22Rv1 (cell line): ENCODE measurements around the gene SPATA13.

Experiments
- ZFX ChIP-seq: fragments of 450-650 bp; IDR thresholded peaks from 2 replicates; pipeline ENCODE4 v1.6.1; 2017; ENCODE audit warnings: antibody characterized with exemption, borderline replicate concordance
- TF ChIP-seq, protein P1 (sequence below): fragments of 450-650 bp; IDR thresholded peaks from 2 replicates; pipeline ENCODE4 v1.5.1; 2017; ENCODE audit warnings: mild to moderate bottlenecking

GRCh38 chr13:24212254-24212653, 51.7 kb downstream of the SPATA13 start:
- TF ChIP-seq, protein P1, sequence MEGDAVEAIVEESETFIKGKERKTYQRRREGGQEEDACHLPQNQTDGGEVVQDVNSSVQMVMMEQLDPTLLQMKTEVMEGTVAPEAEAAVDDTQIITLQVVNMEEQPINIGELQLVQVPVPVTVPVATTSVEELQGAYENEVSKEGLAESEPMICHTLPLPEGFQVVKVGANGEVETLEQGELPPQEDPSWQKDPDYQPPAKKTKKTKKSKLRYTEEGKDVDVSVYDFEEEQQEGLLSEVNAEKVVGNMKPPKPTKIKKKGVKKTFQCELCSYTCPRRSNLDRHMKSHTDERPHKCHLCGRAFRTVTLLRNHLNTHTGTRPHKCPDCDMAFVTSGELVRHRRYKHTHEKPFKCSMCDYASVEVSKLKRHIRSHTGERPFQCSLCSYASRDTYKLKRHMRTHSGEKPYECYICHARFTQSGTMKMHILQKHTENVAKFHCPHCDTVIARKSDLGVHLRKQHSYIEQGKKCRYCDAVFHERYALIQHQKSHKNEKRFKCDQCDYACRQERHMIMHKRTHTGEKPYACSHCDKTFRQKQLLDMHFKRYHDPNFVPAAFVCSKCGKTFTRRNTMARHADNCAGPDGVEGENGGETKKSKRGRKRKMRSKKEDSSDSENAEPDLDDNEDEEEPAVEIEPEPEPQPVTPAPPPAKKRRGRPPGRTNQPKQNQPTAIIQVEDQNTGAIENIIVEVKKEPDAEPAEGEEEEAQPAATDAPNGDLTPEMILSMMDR: no peak
- TF ChIP-seq ZFX: no peak
